HG03064 (cell line): ENCODE data around the gene KRTAP19-7.

Source experiments
- ATAC-seq: cut with Tn5 transposase; IDR thresholded peaks from one replicate; pipeline ENCODE4 v1.9.1; 2021; ENCODE audit warnings: low read depth; ENCODE audit not compliant: unreplicated experiment

KRTAP19-7 gene, protein sequence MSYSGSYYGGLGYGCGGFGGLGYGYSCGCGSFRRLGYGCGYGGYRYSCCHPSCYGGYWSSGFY

DNA sequence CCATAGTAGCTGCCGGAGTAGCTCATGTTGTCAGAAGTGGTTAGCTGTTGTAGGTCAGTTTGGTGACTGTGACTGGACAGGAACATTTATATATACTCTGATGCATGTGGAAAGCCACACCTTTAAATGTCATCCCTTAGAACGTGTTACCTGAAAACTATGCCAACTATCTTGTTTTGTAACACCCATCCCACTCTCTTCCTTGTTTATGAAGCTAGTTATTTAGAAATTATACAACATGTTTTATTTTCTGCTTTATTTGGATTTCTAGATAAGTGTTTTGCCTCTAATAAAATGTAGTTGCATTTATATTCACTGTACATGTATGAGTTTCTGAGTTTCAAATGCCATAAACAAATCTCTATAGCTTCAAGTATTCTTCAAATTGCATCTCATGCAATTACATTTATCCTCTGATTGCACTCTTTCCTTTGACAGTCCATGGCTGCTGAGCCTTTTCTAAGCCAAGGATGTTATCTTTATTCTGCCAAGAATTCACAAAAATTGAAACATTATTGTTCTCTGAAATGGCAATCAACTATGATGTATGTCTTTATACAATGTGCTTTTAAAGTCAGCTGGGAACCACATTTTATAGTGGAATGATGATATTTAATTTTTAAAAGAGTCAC, at the start of gene KRTAP19-7:
Gene KRTAP19-7 (minus strand): TSS at position 51 of the 632 bp plus-strand sequence. CDS start 25 bp downstream, at position 26.
- no peak for ATAC-seq

DNA sequence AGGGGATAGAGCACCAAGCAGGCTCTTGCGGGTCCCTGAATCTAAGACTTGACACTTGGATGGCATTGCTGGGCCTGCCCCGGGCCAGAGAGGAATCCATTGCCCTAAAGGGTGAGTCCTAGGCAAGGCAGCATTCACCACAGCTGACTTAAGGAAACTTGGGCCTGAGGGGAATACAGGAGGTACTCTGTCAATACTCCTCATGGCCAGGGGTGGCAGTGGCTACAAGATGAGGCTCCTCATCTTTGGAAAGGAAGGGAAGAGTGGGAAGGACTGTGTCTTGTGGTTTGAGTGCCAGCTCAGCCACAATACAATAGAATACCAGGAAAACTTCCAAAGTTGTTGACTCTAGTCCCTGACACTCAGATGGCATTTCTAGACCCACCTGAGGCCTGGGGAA, 44.9 kb upstream of the KRTAP19-7 start:
- no peak for ATAC-seq

DNA sequence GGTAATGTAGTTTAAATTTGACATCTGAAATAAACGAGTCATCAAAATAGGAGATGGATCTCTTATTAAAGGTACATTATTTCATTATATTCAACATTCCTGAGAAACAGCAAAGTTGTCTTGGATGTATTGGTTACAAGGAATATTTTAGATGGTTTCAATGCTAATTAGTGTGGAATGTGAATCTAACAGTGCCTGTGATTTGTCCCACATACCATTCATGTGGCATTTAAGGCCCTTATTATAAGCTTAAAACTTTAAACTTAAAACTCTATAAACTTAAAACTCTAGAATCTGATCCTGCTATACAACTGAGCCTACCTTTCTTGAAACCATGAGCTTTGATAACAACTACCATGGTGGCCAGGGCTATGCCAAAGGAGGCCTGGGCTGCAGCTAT, 39.7 kb upstream of the KRTAP19-7 start, which contains the start of gene KRTAP22-1:
Gene KRTAP22-1 (plus strand): TSS at position 301 of the 400 bp plus-strand sequence.
- no peak for ATAC-seq

DNA sequence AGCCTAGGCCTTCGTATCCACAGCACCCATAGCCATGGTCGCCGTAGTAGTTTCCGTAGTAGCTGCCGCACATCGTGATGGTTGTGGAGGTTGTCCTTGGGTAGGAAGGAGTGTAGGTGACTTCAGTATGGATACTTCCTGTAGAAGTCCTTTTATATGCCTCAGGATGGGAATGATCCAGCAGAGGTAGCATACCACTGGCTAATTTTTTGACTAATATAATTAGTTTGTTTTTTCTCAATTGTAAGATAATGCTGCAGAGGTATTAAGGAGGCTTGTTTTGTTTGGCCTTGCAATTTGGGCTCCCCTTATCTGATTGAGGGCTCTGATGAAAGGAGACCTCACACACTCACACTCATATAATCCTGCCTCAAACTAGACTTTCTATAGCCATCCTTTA, 37.7 kb upstream of the KRTAP19-7 start, which contains the start of gene KRTAP6-2:
Gene KRTAP6-2 (minus strand): TSS at position 101 of the 400 bp plus-strand sequence. CDS start 28 bp downstream, at position 73.
- no peak for ATAC-seq

DNA sequence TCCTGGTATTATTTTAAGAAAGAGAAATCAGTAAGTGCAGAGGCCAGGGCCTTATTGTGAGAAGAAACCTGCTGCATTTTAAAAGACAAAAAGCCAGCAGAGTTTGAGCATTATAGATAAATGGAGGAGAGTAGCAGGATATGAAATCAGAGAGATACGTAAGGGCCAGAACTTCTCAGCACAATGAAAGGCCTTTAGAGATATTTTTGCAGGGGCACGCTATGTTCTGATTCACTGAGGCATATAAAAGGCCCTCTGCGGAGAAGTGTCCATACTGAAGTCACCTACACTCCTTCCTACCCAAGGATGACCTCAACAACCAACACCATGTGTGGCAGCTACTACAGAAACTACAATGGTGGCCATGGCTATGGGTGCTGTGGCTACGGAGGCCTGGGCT, 31.0 kb upstream of the KRTAP19-7 start, which contains the start of gene KRTAP6-3:
Gene KRTAP6-3 (plus strand): TSS at position 301 of the 400 bp plus-strand sequence. CDS start 6 bp downstream, at position 307.
- ATAC-seq = no peak

DNA sequence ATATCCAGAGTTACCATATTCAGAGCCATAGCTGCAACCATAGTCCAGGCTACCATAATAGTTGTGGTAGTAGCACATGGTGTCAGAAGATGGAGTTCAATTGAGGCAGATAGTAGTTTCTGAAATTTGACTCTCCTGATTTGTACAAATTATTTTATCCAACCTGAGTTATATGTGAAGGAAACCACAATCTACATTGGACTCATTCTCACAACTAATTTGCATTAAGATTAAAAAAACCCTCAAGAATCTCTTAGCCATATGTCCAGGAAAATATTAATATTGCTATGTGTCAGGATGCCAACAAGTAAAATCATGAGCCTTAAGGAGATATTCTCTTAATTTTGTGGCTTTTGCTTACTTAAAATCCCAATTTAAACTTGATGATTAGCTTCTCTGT, 29.2 kb upstream of the KRTAP19-7 start, which contains the start of gene KRTAP22-2:
Gene KRTAP22-2 (minus strand): TSS at position 101 of the 400 bp plus-strand sequence.
- ATAC-seq = no peak

DNA sequence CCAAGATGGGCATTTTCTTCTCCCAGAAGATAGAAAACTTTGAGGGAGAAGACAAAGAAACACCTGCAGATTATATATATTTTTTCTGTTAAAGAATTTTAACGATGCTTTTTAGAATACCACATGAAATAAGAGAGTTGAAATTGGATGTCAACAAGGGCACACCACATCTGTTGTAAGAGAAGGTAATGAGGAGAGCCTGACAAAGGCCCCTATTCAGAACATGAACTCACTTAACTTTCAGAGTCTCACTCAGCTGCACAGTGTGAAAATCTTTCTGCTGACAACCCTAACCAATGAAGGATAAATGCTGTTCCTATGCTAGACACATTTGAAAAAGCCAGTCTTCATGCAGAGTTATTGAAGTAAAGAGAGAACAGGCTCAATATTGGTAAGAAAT, 21.8 kb upstream of the KRTAP19-7 start:
- no peak for ATAC-seq

DNA sequence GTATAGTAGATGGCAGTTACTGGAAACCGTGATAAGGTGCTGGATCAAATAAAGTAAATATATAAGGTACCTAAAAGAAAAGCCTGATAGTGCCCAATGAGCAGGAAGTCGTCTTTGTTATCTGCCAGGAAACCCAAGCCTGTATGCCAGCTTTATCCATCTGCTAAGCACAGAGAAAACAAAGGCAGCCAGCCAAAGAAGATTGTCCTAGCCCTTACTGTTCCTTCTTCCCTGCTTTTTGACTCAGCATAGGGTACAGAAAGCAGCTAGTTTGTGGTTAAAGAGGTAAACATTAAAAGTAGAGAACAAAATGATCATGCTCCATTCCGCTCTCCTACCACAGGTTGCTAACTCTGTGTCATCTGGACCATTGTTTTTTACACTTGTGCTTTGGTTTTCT, 19.0 kb upstream of the KRTAP19-7 start:
- no peak for ATAC-seq

DNA sequence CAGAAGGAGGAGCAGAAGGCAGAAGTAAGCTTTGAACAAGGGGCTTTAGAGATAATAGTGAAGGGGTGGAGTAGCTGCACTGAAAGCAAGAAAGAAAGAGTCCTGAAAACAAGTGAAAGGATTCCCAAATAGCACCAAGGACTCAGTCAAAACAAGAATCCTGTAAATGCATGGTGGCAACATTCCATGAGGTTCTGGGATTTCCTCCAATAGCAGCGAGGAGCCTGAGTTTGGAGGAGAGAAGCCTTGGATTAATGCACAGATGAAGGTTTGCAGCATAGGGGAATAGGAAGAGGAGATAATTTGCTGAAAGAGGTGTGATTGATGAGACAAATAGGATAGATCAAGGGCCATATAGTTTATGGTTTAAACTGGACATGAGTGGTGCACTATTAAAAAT, 18.2 kb upstream of the KRTAP19-7 start:
- no peak for ATAC-seq

DNA sequence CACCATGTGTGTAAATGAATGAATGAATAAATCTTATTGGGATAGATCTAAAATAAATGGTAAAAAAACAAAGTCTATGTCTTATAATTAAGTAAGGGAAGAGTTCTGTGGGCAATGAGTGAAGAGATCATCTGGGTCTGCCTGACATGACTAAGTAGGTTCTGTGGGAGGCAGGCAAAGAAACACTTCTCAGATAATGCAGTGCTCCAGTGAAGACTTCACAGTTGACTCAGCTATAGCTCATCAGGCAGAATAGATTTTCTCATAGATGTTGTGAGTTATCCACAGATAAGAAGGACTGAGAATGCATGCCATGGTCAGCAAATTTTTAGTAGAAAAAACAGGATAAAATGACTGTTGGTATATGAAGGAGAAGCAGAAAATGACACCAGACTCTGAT, 16.7 kb upstream of the KRTAP19-7 start:
- ATAC-seq = no peak

DNA sequence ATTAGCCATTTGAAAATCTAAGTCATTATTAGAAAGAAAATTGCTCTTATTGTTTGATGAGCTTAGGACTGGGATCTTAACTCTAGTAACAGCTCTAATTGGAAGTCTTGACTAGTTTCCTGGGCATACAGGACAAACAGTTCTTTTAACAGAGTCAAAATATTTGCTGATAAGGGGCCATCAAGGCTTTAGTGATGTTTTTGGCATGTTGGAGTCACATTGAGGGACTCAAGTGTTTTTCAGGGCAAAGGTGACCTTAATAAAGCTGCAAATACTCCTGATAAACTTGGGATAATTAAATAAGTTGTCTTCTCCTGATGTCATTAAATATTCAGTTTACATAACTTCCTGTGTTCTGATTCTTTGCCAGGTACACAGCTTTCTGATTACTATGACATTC, 6.5 kb upstream of the KRTAP19-7 start:
- no peak for ATAC-seq

DNA sequence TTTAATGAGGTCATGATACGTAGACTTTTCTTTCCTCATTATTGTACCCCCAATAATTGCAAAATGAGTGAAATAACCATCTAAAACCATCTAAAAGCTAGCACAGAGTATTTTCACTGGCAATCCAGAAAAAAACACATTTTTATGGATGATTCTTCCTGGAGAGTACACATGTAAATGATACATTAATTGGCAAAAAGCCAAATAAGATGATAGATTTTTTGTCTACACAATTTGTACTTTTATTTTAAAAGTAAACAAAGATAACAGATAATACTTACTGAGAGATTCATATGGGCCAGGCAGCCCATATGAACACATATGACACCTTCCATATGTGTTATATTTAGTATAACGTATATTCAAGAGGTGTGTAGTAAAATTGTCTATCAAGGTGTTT, 2.5 kb upstream of the KRTAP19-7 start:
- ATAC-seq = no peak

DNA sequence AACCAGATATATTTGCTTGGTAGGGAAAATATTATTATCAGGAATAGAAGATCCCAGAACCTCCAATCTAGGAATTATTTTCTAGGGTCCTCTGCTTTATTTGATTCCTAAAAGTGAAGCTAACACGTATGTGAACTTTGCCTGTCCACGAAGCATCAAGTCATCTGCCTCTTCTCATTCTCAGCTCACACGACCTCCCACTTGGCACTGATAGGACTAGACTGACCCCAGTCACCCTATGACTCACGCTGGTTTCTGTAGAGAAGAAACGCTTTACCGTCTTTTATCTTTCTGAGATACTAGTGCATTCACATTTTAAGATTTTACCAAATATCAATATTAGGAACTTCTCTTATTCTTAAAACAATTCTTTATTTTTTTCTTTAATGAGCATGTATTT, 2.0 kb upstream of the KRTAP19-7 start:
- no peak for ATAC-seq

DNA sequence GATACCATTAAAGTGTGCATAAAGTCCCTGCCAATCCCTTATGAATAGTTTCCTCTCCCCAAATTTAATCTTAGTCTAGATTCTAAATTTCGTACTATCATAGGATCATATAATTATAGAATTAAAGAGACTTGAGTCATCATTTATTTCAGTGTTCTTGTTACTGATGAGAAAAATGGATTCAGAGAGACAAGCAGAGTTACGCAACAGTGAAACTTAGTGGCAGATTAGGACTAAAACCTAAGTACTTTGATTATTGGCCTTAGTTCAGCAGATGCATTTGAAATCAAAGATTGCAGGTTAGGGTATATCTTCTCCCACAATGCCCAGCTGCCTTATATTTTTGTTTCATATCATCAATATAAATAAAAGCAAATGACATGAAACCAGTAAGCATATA, 843 bp upstream of the KRTAP19-7 start:
- ATAC-seq = no peak

DNA sequence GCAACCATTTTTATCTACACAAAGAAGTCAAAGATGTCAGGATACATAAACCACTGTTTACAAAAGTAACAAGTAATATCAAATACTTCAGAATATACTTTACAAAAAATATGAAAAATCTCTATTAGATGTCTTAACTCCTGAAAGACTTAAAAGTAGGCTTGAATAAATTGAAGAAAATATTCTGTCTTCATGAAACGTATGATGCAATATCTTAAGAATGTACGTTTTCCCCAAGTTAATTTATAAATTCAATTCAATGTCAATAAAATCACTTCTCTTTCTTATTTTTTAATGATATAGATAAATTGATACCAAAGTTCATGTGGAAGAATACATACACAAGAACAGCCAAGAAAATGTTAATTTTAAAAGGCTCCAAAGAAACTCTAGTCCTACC, 6.0 kb downstream of the KRTAP19-7 start:
- ATAC-seq = no peak

DNA sequence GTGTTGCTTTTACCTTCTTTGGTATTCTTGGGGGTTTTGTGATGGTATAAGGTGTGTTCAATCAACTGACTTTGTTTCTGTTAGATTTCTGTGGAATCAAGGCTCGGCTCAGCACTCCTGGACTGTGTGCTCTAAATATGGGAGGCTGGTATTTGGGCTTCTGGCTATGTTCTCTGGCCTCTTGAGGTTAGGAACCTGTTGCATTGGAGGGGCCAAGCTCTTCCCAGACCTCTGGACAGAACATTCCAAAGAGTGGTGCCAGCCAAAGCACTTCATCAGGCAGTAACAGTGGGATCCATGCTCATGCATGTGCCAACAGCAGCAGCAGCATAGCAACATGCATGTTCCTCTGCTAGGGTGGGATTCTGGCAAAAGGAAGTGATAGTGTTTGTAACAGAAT, 8.3 kb downstream of the KRTAP19-7 start:
- ATAC-seq = no peak

DNA sequence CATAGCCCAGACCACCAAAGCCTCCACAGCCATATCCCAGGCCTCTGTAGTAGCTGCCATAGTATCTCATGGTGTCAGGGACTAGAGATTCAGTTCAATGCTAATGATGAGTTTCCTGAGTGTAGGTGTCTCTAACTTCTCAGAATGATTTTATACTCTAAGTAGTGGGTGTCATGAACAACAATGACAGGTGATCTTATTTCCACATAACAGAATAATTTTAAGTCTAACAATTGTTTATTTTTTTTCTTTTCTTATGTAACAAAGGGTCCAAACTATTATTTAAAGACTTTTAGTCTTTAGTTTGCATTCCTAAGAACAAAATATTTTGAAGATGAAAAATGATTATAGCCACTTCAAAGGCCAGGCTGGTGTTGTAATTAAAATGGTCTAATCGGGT, 19.4 kb downstream of the KRTAP19-7 start, which contains the start of gene KRTAP19-6:
Gene KRTAP19-6 (minus strand): TSS at position 101 of the 400 bp plus-strand sequence. CDS start 31 bp downstream, at position 70.
- no peak for ATAC-seq

DNA sequence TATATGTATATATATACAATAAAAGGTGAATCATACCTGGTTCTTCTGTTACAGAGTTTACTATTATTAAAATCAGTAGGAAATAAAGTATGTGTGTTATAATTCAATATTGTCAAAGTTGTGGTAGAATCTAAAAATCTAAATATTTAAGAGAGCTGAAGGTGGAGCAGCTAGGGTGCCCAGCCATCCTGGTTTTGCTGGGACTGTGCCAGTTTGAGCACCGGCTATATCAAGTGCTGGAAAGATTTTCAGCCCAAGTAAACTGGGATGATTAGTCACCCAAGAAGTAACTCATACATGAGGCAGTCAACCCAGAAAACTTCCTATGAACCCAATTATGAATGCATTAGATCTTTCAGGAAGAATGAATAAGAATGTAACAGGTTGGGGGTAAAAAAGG, 42.2 kb downstream of the KRTAP19-7 start:
- ATAC-seq = no peak

DNA sequence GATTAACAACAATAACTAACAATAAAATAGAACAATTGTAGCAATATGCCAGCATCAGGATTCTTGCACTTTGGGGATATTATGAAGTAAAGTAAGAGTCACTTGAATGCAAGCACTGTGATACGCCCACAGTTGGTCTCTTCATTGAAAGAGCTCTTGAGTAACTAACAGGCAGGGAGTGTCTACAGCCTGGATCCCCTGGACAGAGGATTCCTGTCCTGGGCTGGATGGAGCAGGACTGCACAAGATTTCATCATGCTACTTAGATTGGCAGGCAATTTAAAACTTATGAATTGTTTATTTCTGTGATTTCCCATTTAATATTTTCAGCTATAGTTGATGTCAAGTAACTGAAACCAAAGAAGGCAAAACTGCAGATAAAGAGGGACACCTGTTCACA, 45.4 kb downstream of the KRTAP19-7 start:
- ATAC-seq = no peak
